Measurements from ENCODE around the gene CDH16.
"Not testable (repeated sequence)": the region's sequence is repeated elsewhere in the genome, so short reads cannot be mapped to it uniquely, and the experiment has no call there.

The CDH16 gene

GRCh38 chr16:66898207-66898606, 20.5 kb downstream of the CDH16 start:
- Histone ChIP-seq H3K9ac (ENCODE audit: low read depth, low read length, poor library complexity) (no peak overlapping the region), H2BK12ac (ENCODE audit: low read length) (no peak overlapping the region), H3K27me3 (ENCODE audit: control insufficient read depth in 3 of 3, insufficient read depth in 3 of 3, low read depth in 1 of 3, low read length in 3 of 3) (peaks cover 0 to 7% (median 0%) of the 10 kb centered on the region in 3 experiments), H2AK5ac (ENCODE audit: low read depth, low read length) (no peak overlapping the region), H3K4ac (ENCODE audit: low read length) (no peak overlapping the region), H3K79me1 (ENCODE audit: low read depth, low read length) (no peaks in the 10 kb centered on the region), H4K8ac (ENCODE audit: low read depth, low read length) (no peak overlapping the region), H2BK15ac (ENCODE audit: low read length) (no peak overlapping the region), H2AFZ (ENCODE audit: low read length) (no peak overlapping the region), H3K4me2 (ENCODE audit: insufficient read depth, low read length, poor library complexity, severe bottlenecking) (no peak overlapping the region), H3K9me3 (replicated peaks in 1 of 2; ENCODE audit: control insufficient read depth in 2 of 2, insufficient read depth in 1 of 2, low read depth in 1 of 2, low read length in 2 of 2) (no peaks in the 10 kb centered on the region), H3K18ac (ENCODE audit: low read length) (no peak overlapping the region), H3K4me1 (ENCODE audit: control insufficient read depth in 2 of 2, insufficient read depth in 1 of 2, low read depth in 1 of 2, low read length in 2 of 2) (peaks cover 6 to 20% of the 10 kb centered on the region in 2 donors), H3K23ac (ENCODE audit: low read depth, low read length, poor library complexity) (no peak overlapping the region), H3K36me3 (replicated peaks in 1 of 2; ENCODE audit: control insufficient read depth in 2 of 2, insufficient read depth in 2 of 2, low read length in 2 of 2) (no peaks in the 10 kb centered on the region), H2BK120ac (ENCODE audit: low read depth, low read length) (no peak overlapping the region), H3K4me3 (ENCODE audit: low read length in 2 of 2) (no peak overlapping the region), H4K91ac (ENCODE audit: low read depth, low read length, poor library complexity) (no peak overlapping the region), H3K27ac (replicated peaks; ENCODE audit: low read length) (no peak overlapping the region), H3K14ac (ENCODE audit: low read length) (no peak overlapping the region), H2BK5ac (ENCODE audit: low read length) (no peak overlapping the region)
- no CpG with 5 or more reads among the region's 3 CpGs for WGBS, 2 donors (ENCODE audit: extremely low coverage in 2 of 2, insufficient read length in 2 of 2, insufficient replicate concordance in 1 of 2)
- DNase-seq (ENCODE audit: low spot score) = no peak

GRCh38 chr16:66896682-66897081, 22.0 kb downstream of the CDH16 start:
- WGBS, 2 donors (ENCODE audit: extremely low coverage in 2 of 2, insufficient read length in 2 of 2, insufficient replicate concordance in 1 of 2) = no CpG with 5 or more reads among the region's 5 CpGs
- not testable (repeated sequence) for H2BK120ac ChIP-seq (ENCODE audit: low read depth, low read length); H3K4me3 ChIP-seq (ENCODE audit: low read length in 2 of 2); H3K9ac ChIP-seq (ENCODE audit: low read depth, low read length, poor library complexity); H3K4ac ChIP-seq (ENCODE audit: low read length); H2BK12ac ChIP-seq (ENCODE audit: low read length); H3K27me3 ChIP-seq (ENCODE audit: control insufficient read depth in 3 of 3, insufficient read depth in 3 of 3, low read depth in 1 of 3, low read length in 3 of 3); H4K8ac ChIP-seq (ENCODE audit: low read depth, low read length); H3K36me3 ChIP-seq (replicated peaks in 1 of 2; ENCODE audit: control insufficient read depth in 2 of 2, insufficient read depth in 2 of 2, low read length in 2 of 2); H2AK5ac ChIP-seq (ENCODE audit: low read depth, low read length); H3K79me1 ChIP-seq (ENCODE audit: low read depth, low read length); H2BK5ac ChIP-seq (ENCODE audit: low read length); H3K9me3 ChIP-seq (replicated peaks in 1 of 2; ENCODE audit: control insufficient read depth in 2 of 2, insufficient read depth in 1 of 2, low read depth in 1 of 2, low read length in 2 of 2); H2BK15ac ChIP-seq (ENCODE audit: low read length); H3K14ac ChIP-seq (ENCODE audit: low read length); H2AFZ ChIP-seq (ENCODE audit: low read length); H3K27ac ChIP-seq (replicated peaks; ENCODE audit: low read length); H3K23ac ChIP-seq (ENCODE audit: low read depth, low read length, poor library complexity); DNase-seq (ENCODE audit: low spot score); H3K4me2 ChIP-seq (ENCODE audit: insufficient read depth, low read length, poor library complexity, severe bottlenecking); H3K18ac ChIP-seq (ENCODE audit: low read length); H4K91ac ChIP-seq (ENCODE audit: low read depth, low read length, poor library complexity)
- H3K4me1 ChIP-seq (ENCODE audit: control insufficient read depth in 2 of 2, insufficient read depth in 1 of 2, low read depth in 1 of 2, low read length in 2 of 2) = peaks cover 6 to 20% of the 10 kb centered on the region in 2 donors

DNA sequence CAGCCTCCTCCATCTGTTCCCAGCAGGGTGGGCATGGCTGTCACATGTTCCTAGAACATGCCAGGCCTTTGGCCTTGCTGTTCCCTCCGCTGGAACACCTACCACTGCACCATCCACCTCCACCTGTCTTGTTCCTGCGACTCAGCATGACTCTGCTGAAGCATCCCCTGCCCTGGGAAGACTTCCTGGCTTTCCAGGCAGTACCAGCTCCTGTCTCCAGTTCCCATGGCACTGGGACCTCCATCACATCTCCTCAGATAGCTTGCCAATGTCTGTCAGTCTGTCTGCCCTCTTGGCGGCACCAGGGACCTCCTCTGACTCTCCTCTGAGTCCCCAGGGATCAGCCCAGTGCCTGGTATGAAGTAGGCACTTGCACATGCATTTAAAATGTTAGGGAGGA, 22.7 kb downstream of the CDH16 start:
- peaks cover 0 to 7% (median 0%) of the 10 kb centered on the region in 3 experiments for H3K27me3 ChIP-seq (ENCODE audit: control insufficient read depth in 3 of 3, insufficient read depth in 3 of 3, low read depth in 1 of 3, low read length in 3 of 3)
- H3K79me1 ChIP-seq (ENCODE audit: low read depth, low read length) = no peaks in the 10 kb centered on the region
- peaks cover 0 to 3% of the 10 kb centered on the region in 2 donors for H3K36me3 ChIP-seq (replicated peaks in 1 of 2; ENCODE audit: control insufficient read depth in 2 of 2, insufficient read depth in 2 of 2, low read length in 2 of 2)
- no peak overlapping the region for H2BK120ac ChIP-seq (ENCODE audit: low read depth, low read length)
- no peak overlapping the region for H3K9ac ChIP-seq (ENCODE audit: low read depth, low read length, poor library complexity)
- peaks cover 6 to 18% of the 10 kb centered on the region in 2 donors for H3K4me1 ChIP-seq (ENCODE audit: control insufficient read depth in 2 of 2, insufficient read depth in 1 of 2, low read depth in 1 of 2, low read length in 2 of 2)
- H2BK15ac ChIP-seq (ENCODE audit: low read length) = no peak overlapping the region
- no peak overlapping the region for H3K23ac ChIP-seq (ENCODE audit: low read depth, low read length, poor library complexity)
- H2AFZ ChIP-seq (ENCODE audit: low read length) = no peak overlapping the region
- H4K8ac ChIP-seq (ENCODE audit: low read depth, low read length) = no peak overlapping the region
- H3K4me3 ChIP-seq (ENCODE audit: low read length in 2 of 2) = no peak overlapping the region
- H3K4ac ChIP-seq (ENCODE audit: low read length) = no peak overlapping the region
- no peaks in the 10 kb centered on the region for H3K9me3 ChIP-seq (replicated peaks in 1 of 2; ENCODE audit: control insufficient read depth in 2 of 2, insufficient read depth in 1 of 2, low read depth in 1 of 2, low read length in 2 of 2)
- no peak overlapping the region for H4K91ac ChIP-seq (ENCODE audit: low read depth, low read length, poor library complexity)
- H2AK5ac ChIP-seq (ENCODE audit: low read depth, low read length) = no peak overlapping the region
- H2BK5ac ChIP-seq (ENCODE audit: low read length) = no peak overlapping the region
- no peak overlapping the region for H3K14ac ChIP-seq (ENCODE audit: low read length)
- H3K18ac ChIP-seq (ENCODE audit: low read length) = no peak overlapping the region
- no CpG with 5 or more reads among the region's 3 CpGs for WGBS, 2 donors (ENCODE audit: extremely low coverage in 2 of 2, insufficient read length in 2 of 2, insufficient replicate concordance in 1 of 2)
- no peak overlapping the region for H3K4me2 ChIP-seq (ENCODE audit: insufficient read depth, low read length, poor library complexity, severe bottlenecking)
- H3K27ac ChIP-seq (replicated peaks; ENCODE audit: low read length) = no peak overlapping the region
- H2BK12ac ChIP-seq (ENCODE audit: low read length) = no peak overlapping the region
- no peak for DNase-seq (ENCODE audit: low spot score)

DNA sequence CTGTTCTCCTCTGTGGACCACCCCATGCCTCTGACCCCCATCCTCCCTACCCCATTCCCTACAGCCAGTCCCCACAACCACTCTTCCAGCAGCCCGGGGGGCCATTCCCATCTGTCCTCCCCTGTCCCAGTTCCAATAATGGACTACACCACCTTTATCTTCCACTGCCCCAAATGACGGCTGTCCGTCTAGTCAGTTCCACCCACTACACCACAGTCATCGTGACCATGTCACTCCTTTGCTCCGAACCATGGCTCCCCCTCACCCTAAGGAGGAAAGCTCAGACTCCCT, 23.1 kb downstream of the CDH16 start:
- no peak overlapping the region for H2AK5ac ChIP-seq (ENCODE audit: low read depth, low read length)
- no peak overlapping the region for H3K9ac ChIP-seq (ENCODE audit: low read depth, low read length, poor library complexity)
- H3K4me1 ChIP-seq (ENCODE audit: control insufficient read depth in 2 of 2, insufficient read depth in 1 of 2, low read depth in 1 of 2, low read length in 2 of 2) = peaks cover 6 to 14% of the 10 kb centered on the region in 2 donors
- H2BK120ac ChIP-seq (ENCODE audit: low read depth, low read length) = no peak overlapping the region
- peaks cover 0 to 3% of the 10 kb centered on the region in 2 donors for H3K36me3 ChIP-seq (replicated peaks in 1 of 2; ENCODE audit: control insufficient read depth in 2 of 2, insufficient read depth in 2 of 2, low read length in 2 of 2)
- peaks cover 0 to 7% (median 0%) of the 10 kb centered on the region in 3 experiments for H3K27me3 ChIP-seq (ENCODE audit: control insufficient read depth in 3 of 3, insufficient read depth in 3 of 3, low read depth in 1 of 3, low read length in 3 of 3)
- H3K4ac ChIP-seq (ENCODE audit: low read length) = no peak overlapping the region
- H3K27ac ChIP-seq (replicated peaks; ENCODE audit: low read length) = no peak overlapping the region
- no peak overlapping the region for H3K4me3 ChIP-seq (ENCODE audit: low read length in 2 of 2)
- DNase-seq (ENCODE audit: low spot score) = no peak
- no CpG with 5 or more reads among the region's 5 CpGs for WGBS, 2 donors (ENCODE audit: extremely low coverage in 2 of 2, insufficient read length in 2 of 2, insufficient replicate concordance in 1 of 2)
- no peaks in the 10 kb centered on the region for H3K9me3 ChIP-seq (replicated peaks in 1 of 2; ENCODE audit: control insufficient read depth in 2 of 2, insufficient read depth in 1 of 2, low read depth in 1 of 2, low read length in 2 of 2)
- H3K79me1 ChIP-seq (ENCODE audit: low read depth, low read length) = no peaks in the 10 kb centered on the region
- no peak overlapping the region for H4K91ac ChIP-seq (ENCODE audit: low read depth, low read length, poor library complexity)
- no peak overlapping the region for H4K8ac ChIP-seq (ENCODE audit: low read depth, low read length)
- no peak overlapping the region for H3K23ac ChIP-seq (ENCODE audit: low read depth, low read length, poor library complexity)
- no peak overlapping the region for H2BK12ac ChIP-seq (ENCODE audit: low read length)
- H2BK15ac ChIP-seq (ENCODE audit: low read length) = no peak overlapping the region
- no peak overlapping the region for H2BK5ac ChIP-seq (ENCODE audit: low read length)
- no peak overlapping the region for H2AFZ ChIP-seq (ENCODE audit: low read length)
- no peak overlapping the region for H3K18ac ChIP-seq (ENCODE audit: low read length)
- H3K4me2 ChIP-seq (ENCODE audit: insufficient read depth, low read length, poor library complexity, severe bottlenecking) = no peak overlapping the region
- H3K14ac ChIP-seq (ENCODE audit: low read length) = no peak overlapping the region

Data from neuronal stem cell (in vitro differentiated cells).